ENCODE results near the gene SLC27A3. TPM values are rescaled to one million over a fixed set of nuclear protein-coding genes. Genes with fewer than 3 reads are reported as not detected.
"Not testable (repeated sequence)": the region's sequence is repeated elsewhere in the genome, so short reads cannot be mapped to it uniquely, and the experiment has no call there.

SLC27A3 gene
- total RNA-seq, 1 donor from 2014 or later: 105 TPM

GRCh38 chr1:153764310-153764709 lies 10.9 kb upstream of the SLC27A3 start:
- Histone ChIP-seq H3K36me3 (peaks cover 90% of the 10 kb centered on the region), H3K27me3 (no peaks in the 10 kb centered on the region), H3K27ac (peak overlapping the region; percentile 47), H3K4me3 (no peak overlapping the region), H3K9me3 (no peaks in the 10 kb centered on the region), H3K4me1 (peaks cover 10% of the 10 kb centered on the region)
- intact Hi-C loops (cut with DNase I): no loop called here
- DNase-seq: no peak
- TF ChIP-seq CTCF (IDR thresholded peaks at IDR 0.05): no peak
- ATAC-seq: no peak

- H3K27ac ChIP-seq; intact Hi-C loops (cut with DNase I); DNase-seq; H3K9me3 ChIP-seq; ATAC-seq; H3K27me3 ChIP-seq; H3K4me3 ChIP-seq: not testable (repeated sequence)
- peaks cover 91% of the 10 kb centered on the region for H3K36me3 ChIP-seq
- peaks cover 29% of the 10 kb centered on the region for H3K4me1 ChIP-seq
These were observed 8.5 kb upstream of the SLC27A3 start for GRCh38 chr1:153766663-153767062.

- peak overlapping the region; percentile 13 for H3K27ac ChIP-seq
- ATAC-seq (no peak), DNase-seq (no peak)
These were observed 7.7 kb upstream of the SLC27A3 start for GRCh38 chr1:153767519-153767918.

GRCh38 chr1:153768316-153769181 lies 6.7 kb upstream of the SLC27A3 start:
- DNase-seq: no peak
- H3K36me3 ChIP-seq: peaks cover 85% of the 10 kb centered on the region
- no peaks in the 10 kb centered on the region for H3K27me3 ChIP-seq
- no peaks in the 10 kb centered on the region for H3K9me3 ChIP-seq
- peak; percentile 89 for ATAC-seq
- intact Hi-C loops (cut with DNase I): no loop called here
- H3K4me1 ChIP-seq: peaks cover 47% of the 10 kb centered on the region
- H3K4me3 ChIP-seq: no peak overlapping the region
- no peak for TF ChIP-seq CTCF (IDR thresholded peaks at IDR 0.05)
- H3K27ac ChIP-seq: peak overlapping the region; percentile 72

More at GRCh38 chr1:153767519-153767918, 7.7 kb upstream of the SLC27A3 start:
- Histone ChIP-seq H3K9me3 (no peaks in the 10 kb centered on the region), H3K4me3 (no peak overlapping the region), H3K4me1 (peaks cover 36% of the 10 kb centered on the region), H3K36me3 (peaks cover 93% of the 10 kb centered on the region), H3K27me3 (no peaks in the 10 kb centered on the region)
- intact Hi-C loops (cut with DNase I): no loop called here
- TF ChIP-seq CTCF (IDR thresholded peaks at IDR 0.05): no peak

GRCh38 chr1:153769221-153769620 lies 6.0 kb upstream of the SLC27A3 start:
- Histone ChIP-seq H3K4me1 (peaks cover 53% of the 10 kb centered on the region), H3K9me3 (no peaks in the 10 kb centered on the region), H3K36me3 (peaks cover 79% of the 10 kb centered on the region), H3K4me3 (no peak overlapping the region), H3K27me3 (no peaks in the 10 kb centered on the region), H3K27ac (peak overlapping the region; percentile 72)
- TF ChIP-seq CTCF (IDR thresholded peaks at IDR 0.05): no peak
- intact Hi-C loops (cut with DNase I): no loop called here
- DNase-seq (no peak), ATAC-seq (no peak)

GRCh38 chr1:153770797-153771196 lies 4.4 kb upstream of the SLC27A3 start:
- TF ChIP-seq CTCF (IDR thresholded peaks at IDR 0.05): no peak
- peaks cover 63% of the 10 kb centered on the region for H3K36me3 ChIP-seq
- DNase-seq (no peak), ATAC-seq (no peak)
- intact Hi-C loops (cut with DNase I): loop anchor here (5.0 kb wide), 1 partner anchor 93 kb away; the partner anchor contains the start of gene NPR1
- H3K9me3 ChIP-seq: no peaks in the 10 kb centered on the region
- H3K27ac ChIP-seq: peak overlapping the region; percentile 55
- peaks cover 63% of the 10 kb centered on the region for H3K4me1 ChIP-seq
- H3K27me3 ChIP-seq: no peaks in the 10 kb centered on the region
- no peak overlapping the region for H3K4me3 ChIP-seq

Data from upper lobe of right lung (tissue), 1 donor.